ENCODE measurements around the gene PSMA7. TPM values are rescaled to one million over a fixed set of nuclear protein-coding genes. Genes with fewer than 3 reads are reported as not detected.
A peak's percentile ranks its signal among the peaks of the same experiment; 100 is the strongest.

PSMA7 gene
- 209 and 217 TPM in 2 replicates for total RNA-seq
- long read RNA-seq, transcript PSMA7-206 (4 exons, 548 nt) = minor isoform, 5 of 191 reads
- long read RNA-seq, transcript PSMA7-203 (7 exons, 996 nt) = major isoform, 143 of 191 reads
- long read RNA-seq, transcript PSMA7-201 (3 exons, 925 nt) = minor isoform, 7 of 191 reads
- long read RNA-seq, partial matches to known transcripts = 6 of 191 reads
- long read RNA-seq, other reads (novel, unspliced or antisense) = 30 of 191 reads

DNA sequence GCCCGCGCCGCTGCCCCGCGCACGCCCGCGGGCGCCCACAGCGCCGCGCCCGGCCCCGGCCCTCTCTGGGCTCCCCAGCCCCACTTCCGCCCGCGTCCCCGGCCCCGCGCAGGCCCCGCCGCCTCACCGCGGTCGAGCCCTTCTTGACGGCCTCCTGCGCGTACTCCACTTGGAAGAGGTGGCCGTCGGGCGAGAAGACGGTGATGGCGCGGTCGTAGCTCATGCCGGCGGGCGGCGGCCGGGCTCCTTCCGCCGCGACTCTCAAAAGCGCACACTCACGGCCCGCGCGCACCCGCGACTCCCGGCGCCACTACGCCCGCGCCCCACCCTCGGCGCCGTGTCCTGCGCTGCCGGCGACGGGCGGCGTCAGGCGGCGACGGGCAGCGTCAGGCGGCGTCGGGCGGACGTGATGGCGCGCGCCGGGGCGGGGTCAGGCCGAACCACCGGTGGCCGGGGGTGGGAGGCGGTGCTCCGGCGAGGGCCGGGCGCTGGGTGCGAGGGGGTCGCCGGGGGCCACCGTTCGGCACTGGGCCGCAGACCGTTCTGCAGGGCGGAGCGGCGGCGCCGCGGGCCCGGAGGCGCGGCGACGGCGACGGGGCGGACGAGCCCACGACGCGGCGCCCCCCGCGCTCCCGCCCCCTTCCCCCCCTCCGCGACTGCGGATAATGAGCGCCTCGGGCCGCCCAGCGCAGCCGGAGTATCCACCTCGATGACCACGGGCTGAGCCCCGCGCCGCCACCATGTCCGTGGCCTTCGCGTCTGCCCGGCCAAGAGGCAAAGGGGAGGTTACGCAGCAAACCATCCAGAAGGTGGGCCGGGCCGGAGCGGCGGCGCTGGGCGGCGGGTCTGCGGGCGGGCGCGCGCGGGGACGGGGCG is at the start of gene PSMA7, which contains the start of gene SS18L1:
Gene PSMA7 (minus strand): TSS at position 314 of the 876 bp plus-strand sequence. CDS start 91 bp downstream, at position 223.
Gene SS18L1 (plus strand): TSS at position 689 of the 876 bp plus-strand sequence. CDS start 52 bp downstream, at position 741.
- peak; percentile 95 for DNase-seq (ENCODE audit: extremely low spot score, unreplicated experiment)
- no peaks in the 10 kb centered on the region for H3K27me3 Mint-ChIP-seq (ENCODE audit: unreplicated experiment)
- TF ChIP-seq CTCF (IDR thresholded peaks at IDR 0.05) = no peak
- H3K36me3 Mint-ChIP-seq (ENCODE audit: unreplicated experiment) = peaks cover 12% of the 10 kb centered on the region
- peaks cover 43% of the 10 kb centered on the region for H3K4me1 Mint-ChIP-seq (ENCODE audit: unreplicated experiment)
- H3K27ac Mint-ChIP-seq (ENCODE audit: unreplicated experiment) = peak within 1 kb of the TSS; percentile 89
- peak within 1 kb of the TSS; percentile 85 for H3K4me3 Mint-ChIP-seq (ENCODE audit: unreplicated experiment)
- H3K9me3 Mint-ChIP-seq (ENCODE audit: unreplicated experiment) = no peaks in the 10 kb centered on the region

GRCh38 chr20:62192635-62193034 is 49.4 kb upstream of the PSMA7 start:
- Mint-ChIP-seq H3K9me3 (ENCODE audit: unreplicated experiment) (no peaks in the 10 kb centered on the region), H3K4me3 (ENCODE audit: unreplicated experiment) (no peak overlapping the region), H3K27me3 (ENCODE audit: unreplicated experiment) (no peaks in the 10 kb centered on the region), H3K27ac (ENCODE audit: unreplicated experiment) (no peak overlapping the region), H3K36me3 (ENCODE audit: unreplicated experiment) (peaks cover 17% of the 10 kb centered on the region), H3K4me1 (ENCODE audit: unreplicated experiment) (peaks cover 2% of the 10 kb centered on the region)
- no peak for TF ChIP-seq CTCF (IDR thresholded peaks at IDR 0.05)
- DNase-seq (ENCODE audit: extremely low spot score, unreplicated experiment) = no peak

DNA sequence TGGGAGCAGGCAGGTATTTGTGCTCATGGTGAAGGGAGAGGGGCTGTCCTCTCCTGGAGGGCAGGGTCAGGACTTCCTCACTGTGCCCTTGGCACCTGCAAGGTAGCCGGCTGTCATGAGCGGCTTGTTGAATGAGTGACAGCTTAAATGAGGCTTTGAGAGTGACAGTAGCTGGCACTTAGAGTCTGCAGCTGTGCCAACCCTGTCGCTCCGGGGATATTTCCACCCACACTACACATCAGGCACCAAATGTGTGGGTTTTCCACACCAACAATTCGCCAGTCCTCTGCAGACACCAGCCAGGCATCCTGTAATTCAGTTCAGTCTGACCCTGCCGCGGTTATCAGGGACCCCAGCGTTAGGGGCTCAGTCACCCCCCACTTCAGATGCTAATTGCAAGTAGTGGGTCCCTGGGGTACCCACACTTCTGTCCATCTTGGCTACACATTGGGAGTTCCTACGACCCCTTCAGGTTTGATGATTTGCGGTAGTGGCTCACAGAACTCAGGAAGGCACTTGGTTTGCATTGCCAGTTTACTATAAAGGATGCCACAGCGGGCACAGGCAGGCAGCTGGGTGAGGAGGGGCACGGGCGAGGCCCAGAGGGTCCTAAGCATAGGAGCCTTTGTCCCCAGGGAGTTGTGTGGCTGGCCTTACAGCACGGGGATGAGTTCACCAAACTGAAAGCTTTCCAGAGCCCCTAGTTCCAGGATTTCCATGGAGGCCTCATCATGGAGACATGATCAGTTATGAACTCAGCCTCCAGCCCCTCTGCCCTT is 48.8 kb upstream of the PSMA7 start:
- TF ChIP-seq CTCF (IDR thresholded peaks at IDR 0.05) = no peak
- H3K4me3 Mint-ChIP-seq (ENCODE audit: unreplicated experiment) = no peak overlapping the region
- H3K4me1 Mint-ChIP-seq (ENCODE audit: unreplicated experiment) = peaks cover 8% of the 10 kb centered on the region
- H3K27ac Mint-ChIP-seq (ENCODE audit: unreplicated experiment) = no peak overlapping the region
- no peak for DNase-seq (ENCODE audit: extremely low spot score, unreplicated experiment)
- H3K9me3 Mint-ChIP-seq (ENCODE audit: unreplicated experiment) = no peaks in the 10 kb centered on the region
- H3K27me3 Mint-ChIP-seq (ENCODE audit: unreplicated experiment) = no peaks in the 10 kb centered on the region
- peaks cover 17% of the 10 kb centered on the region for H3K36me3 Mint-ChIP-seq (ENCODE audit: unreplicated experiment)

- TF ChIP-seq CTCF (IDR thresholded peaks at IDR 0.05) = no peak
- Mint-ChIP-seq H3K27ac (ENCODE audit: unreplicated experiment) (no peak overlapping the region), H3K9me3 (ENCODE audit: unreplicated experiment) (no peaks in the 10 kb centered on the region), H3K36me3 (ENCODE audit: unreplicated experiment) (peaks cover 17% of the 10 kb centered on the region), H3K27me3 (ENCODE audit: unreplicated experiment) (no peaks in the 10 kb centered on the region), H3K4me1 (ENCODE audit: unreplicated experiment) (peaks cover 13% of the 10 kb centered on the region), H3K4me3 (ENCODE audit: unreplicated experiment) (no peak overlapping the region)
- no peak for DNase-seq (ENCODE audit: extremely low spot score, unreplicated experiment)
These were observed 47.6 kb upstream of the PSMA7 start for GRCh38 chr20:62190639-62191411.

Data from osteocyte (in vitro differentiated cells).